Measurements from ENCODE around the gene CACNA2D4. TPM values are rescaled to one million over a fixed set of nuclear protein-coding genes. Genes with fewer than 3 reads are reported as not detected.

The CACNA2D4 gene
- total and polyA plus RNA-seq, 11 donors = 0.10 to 9.0 (median 1.2) TPM

- Histone ChIP-seq H3K27ac (peak overlapping the region in 1 of 12 donors; percentile 78), H3K27me3 (no peaks in the 10 kb centered on the region), H3K9me3 (peaks cover 0 to under 1% (median 0%) of the 10 kb centered on the region in 12 donors), H3K4me1 (peaks cover 0 to 29% (median 8%) of the 10 kb centered on the region in 12 donors), H3K4me3 (peak overlapping the region in 1 of 12 donors; percentile 10), H3K36me3 (peaks cover 0 to 44% (median 11%) of the 10 kb centered on the region in 9 donors)
- TF ChIP-seq CTCF (IDR thresholded peaks at IDR 0.05) = no peak
- TF ChIP-seq POLR2A (IDR thresholded peaks at IDR 0.05) = no peak
- WGBS, 4 donors = 73 to 81% (median 78%) methylated on average over 10 of the region's 10 CpGs
- intact Hi-C loops (cut with DNase I) = loop anchor here in 8 of 10 donors (2.0 to 5.0 kb wide), 5 partner anchors 139 to 307 kb away; no protein-coding TSS in a partner anchor
- ATAC-seq (no peak), DNase-seq (no peak)
Observed at GRCh38 chr12:1939331-1939730, 20.9 kb upstream of the CACNA2D4 start.

- peaks cover 0 to 37% (median 11%) of the 10 kb centered on the region in 9 donors for H3K36me3 ChIP-seq
- TF ChIP-seq CTCF (IDR thresholded peaks at IDR 0.05) = no peak
- no peak for TF ChIP-seq POLR2A (IDR thresholded peaks at IDR 0.05)
- H3K4me3 ChIP-seq = no peak overlapping the region
- no peaks in the 10 kb centered on the region for H3K9me3 ChIP-seq
- ATAC-seq = no peak
- DNase-seq = no peak
- no peaks in the 10 kb centered on the region for H3K27me3 ChIP-seq
- 87 to 90% (median 89%) methylated on average over 9 to 12 of the region's 12 CpGs for WGBS, 4 donors
- intact Hi-C loops (cut with DNase I) = loop anchor here in 9 of 10 donors (1.0 to 5.0 kb wide), 7 partner anchors 137 to 305 kb away; no protein-coding TSS in a partner anchor
- peak overlapping the region in 2 of 12 donors; percentile 69 to 88 for H3K27ac ChIP-seq
- peaks cover 0 to 41% (median 9%) of the 10 kb centered on the region in 12 donors for H3K4me1 ChIP-seq
Observed at GRCh38 chr12:1937481-1938224, 19.2 kb upstream of the CACNA2D4 start.

- DNase-seq (peak in 4 of 5 donors; percentile 60 to 89 (median 74)), ATAC-seq (peak; percentile 78 to 86 (median 82))
- no peaks in the 10 kb centered on the region for H3K9me3 ChIP-seq
- 68 to 80% (median 69%) methylated on average over 25 of the region's 25 CpGs for WGBS, 4 donors
- H3K4me1 ChIP-seq = peaks cover 0 to 50% (median 10%) of the 10 kb centered on the region in 12 donors
- no peak for TF ChIP-seq POLR2A (IDR thresholded peaks at IDR 0.05)
- no peak for TF ChIP-seq CTCF (IDR thresholded peaks at IDR 0.05)
- H3K4me3 ChIP-seq = peak overlapping the region in 1 of 12 donors; percentile 3
- intact Hi-C loops (cut with DNase I) = loop anchor here in 7 of 10 donors (2.0 to 5.0 kb wide), 4 partner anchors 284 to 304 kb away; no protein-coding TSS in a partner anchor
- H3K36me3 ChIP-seq = peaks cover 0 to 33% (median 11%) of the 10 kb centered on the region in 9 donors
- peak overlapping the region in 9 of 12 donors; percentile 23 to 88 (median 55) for H3K27ac ChIP-seq
- H3K27me3 ChIP-seq = no peaks in the 10 kb centered on the region
Observed at GRCh38 chr12:1936406-1937320, 18.2 kb upstream of the CACNA2D4 start.

Data from heart left ventricle (tissue), 16 donors.